ENCODE measurements around the gene ADAMTS16.

DNA sequence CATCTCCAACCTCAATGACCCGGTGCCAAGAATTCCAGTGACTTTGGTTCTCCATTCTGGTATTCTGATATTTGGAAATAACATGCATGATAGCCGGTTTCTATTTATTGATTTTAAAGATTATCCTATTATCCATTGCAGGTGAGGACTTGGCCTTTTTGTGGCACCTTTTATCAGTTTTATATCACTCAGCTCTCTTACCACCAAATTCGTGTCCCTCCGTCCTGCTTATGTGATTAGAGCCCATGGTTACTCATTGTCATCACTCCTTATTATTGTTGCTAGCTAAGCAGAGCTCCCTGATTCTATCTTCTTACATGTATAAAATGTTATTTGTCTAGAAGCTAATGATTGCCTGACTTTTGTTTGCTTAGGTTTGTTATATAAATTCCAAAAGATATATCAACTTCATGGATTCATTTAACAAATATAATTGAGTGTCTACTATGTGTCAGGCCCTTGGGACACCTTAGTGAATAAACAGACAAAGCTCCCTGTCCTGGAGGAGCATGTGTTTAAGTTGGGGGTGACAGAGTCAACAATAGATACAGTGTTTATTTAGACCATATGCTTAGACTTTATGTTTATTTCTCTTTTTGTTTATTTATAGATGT, 138.2 kb downstream of the ADAMTS16 start:
- TF ChIP-seq POLR2A (IDR thresholded peaks at IDR 0.05): no peak
- TF ChIP-seq, protein P1, sequence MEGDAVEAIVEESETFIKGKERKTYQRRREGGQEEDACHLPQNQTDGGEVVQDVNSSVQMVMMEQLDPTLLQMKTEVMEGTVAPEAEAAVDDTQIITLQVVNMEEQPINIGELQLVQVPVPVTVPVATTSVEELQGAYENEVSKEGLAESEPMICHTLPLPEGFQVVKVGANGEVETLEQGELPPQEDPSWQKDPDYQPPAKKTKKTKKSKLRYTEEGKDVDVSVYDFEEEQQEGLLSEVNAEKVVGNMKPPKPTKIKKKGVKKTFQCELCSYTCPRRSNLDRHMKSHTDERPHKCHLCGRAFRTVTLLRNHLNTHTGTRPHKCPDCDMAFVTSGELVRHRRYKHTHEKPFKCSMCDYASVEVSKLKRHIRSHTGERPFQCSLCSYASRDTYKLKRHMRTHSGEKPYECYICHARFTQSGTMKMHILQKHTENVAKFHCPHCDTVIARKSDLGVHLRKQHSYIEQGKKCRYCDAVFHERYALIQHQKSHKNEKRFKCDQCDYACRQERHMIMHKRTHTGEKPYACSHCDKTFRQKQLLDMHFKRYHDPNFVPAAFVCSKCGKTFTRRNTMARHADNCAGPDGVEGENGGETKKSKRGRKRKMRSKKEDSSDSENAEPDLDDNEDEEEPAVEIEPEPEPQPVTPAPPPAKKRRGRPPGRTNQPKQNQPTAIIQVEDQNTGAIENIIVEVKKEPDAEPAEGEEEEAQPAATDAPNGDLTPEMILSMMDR (IDR thresholded peaks at IDR 0.05 in 4 of 5, conservative IDR thresholded peaks at IDR 0.05 in 1 of 5): no peak
